ENCODE data around the gene NDRG4.

The NDRG4 gene

DNA sequence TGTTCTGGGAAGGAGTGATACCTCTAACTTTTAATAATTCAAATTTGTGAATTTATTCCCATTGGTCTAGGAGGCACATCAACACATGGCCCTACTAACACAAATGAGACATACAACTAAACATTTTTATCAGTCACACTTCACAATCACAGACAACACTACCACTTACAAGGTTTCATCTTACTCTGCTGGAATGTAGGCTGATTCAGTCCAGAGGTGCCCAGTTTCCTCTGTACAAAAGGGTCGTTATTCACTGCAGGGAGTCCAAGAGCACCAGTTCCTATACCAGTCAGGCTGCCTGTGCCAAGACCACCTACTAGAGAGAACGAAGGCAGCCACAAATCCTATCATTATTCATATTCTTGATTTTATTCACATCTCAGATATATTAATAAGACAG lies 56.7 kb downstream of the NDRG4 start:
- DNase-seq = no peak

Measured in suppressor macrophage treated with lipopolysaccharide for 1 hour (primary cell).